Measurements from ENCODE around the gene SUMO4. TPM values are rescaled to one million over a fixed set of nuclear protein-coding genes. Genes with fewer than 3 reads are reported as not detected.
A peak's percentile ranks its signal among the peaks of the same experiment; 100 is the strongest.

SUMO4 gene
- total RNA-seq (2021): 0.55 to 1.2 TPM (median 0.73 TPM) in 3 replicates
- Bru-seq, nascent RNA: percentile 93 among the genes with signal in this experiment
- long read RNA-seq, experiment 1: 0 reads
- long read RNA-seq, experiment 2: 0 reads
- long read RNA-seq, experiment 3: 0 reads

GRCh38 chr6:149400050-149400449 lies at the start of gene SUMO4:
TSS of gene SUMO4 (plus strand) at chr6:149400262. CDS start at chr6:149400392, 130 bp downstream.
- CTCF ChIA-PET: no interaction called here
- Mint-ChIP-seq H3K36me3 (peaks cover 41% of the 10 kb centered on the region), H3K27me3 (ENCODE audit: low read depth) (no peaks in the 10 kb centered on the region), H3K4me3 (no peak within 1 kb of the TSS), H3K27ac (no peak within 1 kb of the TSS; the same call in 1 of the 2 replicates), H3K9me3 (no peaks in the 10 kb centered on the region), H3K4me1 (peaks cover 8% of the 10 kb centered on the region; the same call in 1 of the 2 replicates)
- no peak for TF ChIP-seq SMAD4 (CRISPR knock-in tag; IDR thresholded peaks at IDR 0.05)
- TF ChIP-seq CBFB (CRISPR knock-in tag; IDR thresholded peaks at IDR 0.05; ENCODE audit: low read depth): no peak
- no peak for TF ChIP-seq STAT6 (CRISPR knock-in tag; conservative IDR thresholded peaks at IDR 0.05; ENCODE audit: low read depth)
- no peak for TF ChIP-seq GABPB1 (CRISPR knock-in tag; IDR thresholded peaks at IDR 0.05)
- TF ChIP-seq USF1 (CRISPR knock-in tag; IDR thresholded peaks at IDR 0.05): no peak
- TF ChIP-seq KAT7 (CRISPR knock-in tag; IDR thresholded peaks at IDR 0.05; ENCODE audit: borderline replicate concordance): no peak
- ATAC-seq (no peak), DNase-seq (ENCODE audit: low spot score) (no peak)
- POLR2A ChIA-PET: no interaction called here

GRCh38 chr6:149354009-149354408 lies 46.1 kb upstream of the SUMO4 start:
- no peaks in the 10 kb centered on the region for H3K36me3 Mint-ChIP-seq
- no peak for DNase-seq (ENCODE audit: low spot score)

GRCh38 chr6:149356081-149356750 lies 43.8 kb upstream of the SUMO4 start:
- no peaks in the 10 kb centered on the region for H3K27me3 Mint-ChIP-seq (ENCODE audit: low read depth)
- DNase-seq (ENCODE audit: low spot score) (no peak), ATAC-seq (no peak)
- H3K9me3 Mint-ChIP-seq: 0 out of 2 replicates have a peak, but pooled peaks cover 4% of the 10 kb centered on the region
- H3K27ac Mint-ChIP-seq: no peak overlapping the region
- POLR2A ChIA-PET: no interaction called here
- H3K4me1 Mint-ChIP-seq: peaks cover 22% of the 10 kb centered on the region
- no peak overlapping the region for H3K4me3 Mint-ChIP-seq
- 0 out of 2 replicates have a peak, but pooled peaks cover 4% of the 10 kb centered on the region for H3K36me3 Mint-ChIP-seq
- CTCF ChIA-PET: no interaction called here
- TF ChIP-seq AFF4 (CRISPR knock-in tag; IDR thresholded peaks at IDR 0.05; ENCODE audit: borderline replicate concordance) (no peak), ZNF425 (CRISPR knock-in tag; conservative IDR thresholded peaks at IDR 0.05) (no peak), PREB (CRISPR knock-in tag; IDR thresholded peaks at IDR 0.05; ENCODE audit: borderline replicate concordance) (no peak), ATF6 (CRISPR knock-in tag; IDR thresholded peaks at IDR 0.05) (no peak), ZNF416 (CRISPR knock-in tag; IDR thresholded peaks at IDR 0.05) (no peak), ATF3 (CRISPR knock-in tag; conservative IDR thresholded peaks at IDR 0.05) (no peak)

More at GRCh38 chr6:149354009-149354408, 46.1 kb upstream of the SUMO4 start:
- CTCF ChIA-PET: no interaction called here
- no peak overlapping the region for H3K27ac Mint-ChIP-seq
- H3K9me3 Mint-ChIP-seq: no peaks in the 10 kb centered on the region
- H3K27me3 Mint-ChIP-seq (ENCODE audit: low read depth): no peaks in the 10 kb centered on the region
- POLR2A ChIA-PET: no interaction called here
- no peak overlapping the region for H3K4me3 Mint-ChIP-seq
- TF ChIP-seq SOX15 (CRISPR knock-in tag; IDR thresholded peaks at IDR 0.05): no peak
- ATAC-seq: no peak
- peaks cover 23% of the 10 kb centered on the region for H3K4me1 Mint-ChIP-seq
